ENCODE results near the gene TNFSF11. TPM values are rescaled to one million over a fixed set of nuclear protein-coding genes. Genes with fewer than 3 reads are reported as not detected.
"Not testable (repeated sequence)": the region's sequence is repeated elsewhere in the genome, so short reads cannot be mapped to it uniquely, and the experiment has no call there.

TNFSF11 gene
- total RNA-seq, 2 experiments from 2014 or later, result 3.7 to 4.5 TPM

DNA sequence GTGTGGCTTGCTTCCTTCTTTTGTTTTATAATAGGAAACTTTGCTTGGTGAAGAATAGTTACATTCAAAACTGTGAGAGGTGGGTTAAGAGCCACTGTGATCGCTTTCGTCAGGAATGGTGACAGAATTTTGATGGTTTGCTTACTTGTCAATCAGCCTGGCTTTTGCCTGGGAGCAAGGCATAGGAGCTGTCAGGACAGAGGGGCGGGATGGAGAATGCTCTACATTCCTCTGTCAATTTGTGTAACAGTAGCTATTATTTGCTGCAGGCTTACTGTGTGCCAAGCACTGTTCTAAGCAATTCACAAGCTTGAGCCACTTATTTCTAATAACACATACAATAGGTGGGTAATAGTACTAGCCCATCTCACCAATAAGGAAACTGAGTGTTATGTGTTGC lies 28.1 kb upstream of the TNFSF11 start:
- ChIA-PET CTCF (no interaction called here), POLR2A (no interaction called here)
- no peak for DNase-seq
- Mint-ChIP-seq H3K4me1 (ENCODE audit: low read depth) (peaks cover 22% of the 10 kb centered on the region), H3K36me3 (no peaks in the 10 kb centered on the region), H3K27me3 (peaks cover 2% of the 10 kb centered on the region), H3K9me3 (no peaks in the 10 kb centered on the region), H3K27ac (no peak overlapping the region), H3K4me3 (no peak overlapping the region)
- intact Hi-C loops (cut with micrococcal nuclease), result loop anchor here (2.0 kb wide), 2 partner anchors 17 to 49 kb away; no protein-coding TSS in a partner anchor

DNA sequence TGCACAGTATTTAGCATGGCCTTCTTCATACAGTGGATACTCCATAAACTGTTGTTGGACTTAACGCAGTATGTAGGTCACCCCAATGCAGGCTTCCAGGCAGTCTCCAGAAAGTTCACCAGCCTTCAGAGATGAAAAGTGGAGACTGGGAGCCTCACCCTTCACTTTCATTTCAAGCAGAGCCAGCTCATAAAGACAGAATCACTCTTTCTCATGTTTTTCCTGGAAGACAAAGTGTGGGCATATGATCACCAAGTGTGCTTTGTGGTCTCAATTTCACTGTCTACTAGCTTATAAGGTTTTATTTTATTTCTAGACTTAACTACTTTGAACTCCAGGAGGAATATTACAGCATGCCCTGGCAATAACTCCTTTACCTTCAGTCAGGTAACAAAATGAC lies 26.3 kb upstream of the TNFSF11 start:
- intact Hi-C loops (cut with micrococcal nuclease), result loop anchor here (2.0 kb wide), 2 partner anchors 15 to 51 kb away; no protein-coding TSS in a partner anchor
- ChIA-PET CTCF (no interaction called here), POLR2A (interaction anchor here (1.1 to 1.3 kb wide), 2 partner anchors 15 to 51 kb away, joined by 3 to 5 read pairs; no protein-coding TSS in a partner anchor)
- DNase-seq, result peak; percentile 37
- H3K36me3 Mint-ChIP-seq, result no peaks in the 10 kb centered on the region
- H3K27ac Mint-ChIP-seq, result no peak overlapping the region
- peaks cover 2% of the 10 kb centered on the region for H3K27me3 Mint-ChIP-seq
- no peaks in the 10 kb centered on the region for H3K9me3 Mint-ChIP-seq
- peaks cover 22% of the 10 kb centered on the region for H3K4me1 Mint-ChIP-seq (ENCODE audit: low read depth)
- H3K4me3 Mint-ChIP-seq, result no peak overlapping the region

DNA sequence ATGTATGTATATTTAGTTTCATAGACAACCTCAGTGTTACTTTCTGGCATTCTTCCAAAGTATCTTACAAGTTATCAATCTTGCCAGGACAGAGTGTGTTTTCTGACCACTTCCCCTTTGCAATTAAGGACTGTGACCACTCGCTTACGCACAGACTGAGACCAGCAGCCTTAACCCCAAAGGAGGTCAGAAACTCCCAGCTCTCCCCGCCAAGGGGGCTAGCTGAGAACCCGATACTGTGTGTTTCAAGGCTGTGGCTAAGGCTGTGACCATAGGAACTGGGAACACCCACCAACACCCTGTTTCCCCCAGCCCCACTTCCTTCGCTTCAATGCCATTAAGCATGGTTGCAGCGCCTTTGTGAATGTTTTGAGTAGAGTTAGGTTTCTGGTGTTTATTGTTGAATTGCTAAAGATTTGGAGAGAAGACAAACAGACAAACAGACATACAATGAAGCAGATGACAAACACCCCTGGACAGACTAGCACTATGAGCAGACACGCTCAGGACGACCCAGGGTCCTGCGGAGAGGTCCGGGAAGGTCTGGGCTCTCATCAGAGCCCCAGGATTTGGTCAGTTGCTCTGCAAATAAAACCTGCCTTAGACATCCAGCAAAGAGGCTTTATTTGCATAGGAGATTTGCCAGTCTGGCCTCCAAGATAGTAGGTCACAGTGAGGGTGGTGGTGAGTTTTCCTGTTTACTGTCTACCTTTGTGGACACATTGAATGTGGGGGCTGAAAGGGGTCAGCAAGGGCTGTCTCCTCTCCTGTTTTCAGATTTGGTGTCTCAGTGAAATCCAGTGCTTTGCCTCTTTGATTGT lies 25.0 kb upstream of the TNFSF11 start:
- CTCF ChIA-PET, result no interaction called here

DNA sequence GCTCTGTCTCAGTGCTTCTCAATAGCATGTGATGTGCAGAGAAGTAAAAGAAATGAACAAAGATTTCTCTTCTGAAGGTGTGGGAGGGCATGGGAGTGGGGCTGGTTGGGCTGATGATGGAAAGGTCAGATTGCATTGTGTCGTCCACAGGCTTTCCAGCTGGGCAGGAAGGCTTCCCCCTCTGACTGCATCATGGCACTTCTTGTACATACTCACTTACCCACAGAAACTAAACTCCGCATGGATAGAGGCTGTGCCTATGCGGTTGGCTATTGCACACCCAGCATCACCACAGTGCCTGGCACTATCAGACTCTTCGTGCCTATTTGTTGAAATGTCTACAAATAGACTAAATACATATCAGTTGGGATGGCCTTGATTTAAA lies 24.4 kb upstream of the TNFSF11 start:
- Mint-ChIP-seq H3K27ac (no peak overlapping the region), H3K9me3 (no peaks in the 10 kb centered on the region), H3K27me3 (peaks cover 2% of the 10 kb centered on the region), H3K36me3 (no peaks in the 10 kb centered on the region), H3K4me3 (no peak overlapping the region), H3K4me1 (ENCODE audit: low read depth) (peaks cover 22% of the 10 kb centered on the region)
- peak; percentile 18 for DNase-seq
- POLR2A ChIA-PET, result no interaction called here
- intact Hi-C loops (cut with micrococcal nuclease), result no loop called here
- CTCF ChIA-PET, result no interaction called here

More for the DNA sequence above, 25.0 kb upstream of the TNFSF11 start:
- DNase-seq, result no peak
- Mint-ChIP-seq H3K4me1 (ENCODE audit: low read depth) (peaks cover 22% of the 10 kb centered on the region), H3K27me3 (peaks cover 2% of the 10 kb centered on the region), H3K36me3 (no peaks in the 10 kb centered on the region), H3K27ac (no peak overlapping the region), H3K9me3 (no peaks in the 10 kb centered on the region), H3K4me3 (no peak overlapping the region)
- intact Hi-C loops (cut with micrococcal nuclease), result no loop called here
- POLR2A ChIA-PET, result interaction anchor here (1.3 kb wide), 1 partner anchor 13 kb away, joined by 3 read pairs; no protein-coding TSS in a partner anchor

DNA sequence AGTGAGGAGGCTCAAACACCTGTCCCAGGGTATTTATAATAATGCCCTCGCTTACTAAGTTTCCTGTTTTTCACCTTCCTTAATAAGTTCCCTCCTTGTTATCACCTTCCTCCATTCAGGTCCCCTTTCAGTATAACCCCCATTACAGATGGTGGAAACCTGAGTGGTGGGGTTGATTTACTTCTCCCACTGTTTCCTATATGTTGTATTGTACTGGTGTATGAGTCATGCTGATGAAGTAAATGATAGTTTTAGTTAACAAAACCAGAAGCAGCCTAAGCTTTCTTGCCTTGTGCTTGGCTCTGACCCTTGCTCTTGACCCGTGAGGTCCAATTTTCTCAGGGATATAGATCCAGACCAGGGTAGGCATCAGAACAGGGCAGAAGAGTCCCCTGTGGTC lies 22.3 kb upstream of the TNFSF11 start:
- DNase-seq, result no peak
- no peaks in the 10 kb centered on the region for H3K9me3 Mint-ChIP-seq
- no peak overlapping the region for H3K27ac Mint-ChIP-seq
- ChIA-PET POLR2A (no interaction called here), CTCF (interaction anchor here (0.5 kb wide), 1 partner anchor 423 kb away, joined by 3 read pairs; no protein-coding TSS in a partner anchor)
- H3K36me3 Mint-ChIP-seq, result no peaks in the 10 kb centered on the region
- intact Hi-C loops (cut with micrococcal nuclease), result no loop called here
- peaks cover 2% of the 10 kb centered on the region for H3K27me3 Mint-ChIP-seq
- H3K4me3 Mint-ChIP-seq, result no peak overlapping the region
- H3K4me1 Mint-ChIP-seq (ENCODE audit: low read depth), result peaks cover 22% of the 10 kb centered on the region

DNA sequence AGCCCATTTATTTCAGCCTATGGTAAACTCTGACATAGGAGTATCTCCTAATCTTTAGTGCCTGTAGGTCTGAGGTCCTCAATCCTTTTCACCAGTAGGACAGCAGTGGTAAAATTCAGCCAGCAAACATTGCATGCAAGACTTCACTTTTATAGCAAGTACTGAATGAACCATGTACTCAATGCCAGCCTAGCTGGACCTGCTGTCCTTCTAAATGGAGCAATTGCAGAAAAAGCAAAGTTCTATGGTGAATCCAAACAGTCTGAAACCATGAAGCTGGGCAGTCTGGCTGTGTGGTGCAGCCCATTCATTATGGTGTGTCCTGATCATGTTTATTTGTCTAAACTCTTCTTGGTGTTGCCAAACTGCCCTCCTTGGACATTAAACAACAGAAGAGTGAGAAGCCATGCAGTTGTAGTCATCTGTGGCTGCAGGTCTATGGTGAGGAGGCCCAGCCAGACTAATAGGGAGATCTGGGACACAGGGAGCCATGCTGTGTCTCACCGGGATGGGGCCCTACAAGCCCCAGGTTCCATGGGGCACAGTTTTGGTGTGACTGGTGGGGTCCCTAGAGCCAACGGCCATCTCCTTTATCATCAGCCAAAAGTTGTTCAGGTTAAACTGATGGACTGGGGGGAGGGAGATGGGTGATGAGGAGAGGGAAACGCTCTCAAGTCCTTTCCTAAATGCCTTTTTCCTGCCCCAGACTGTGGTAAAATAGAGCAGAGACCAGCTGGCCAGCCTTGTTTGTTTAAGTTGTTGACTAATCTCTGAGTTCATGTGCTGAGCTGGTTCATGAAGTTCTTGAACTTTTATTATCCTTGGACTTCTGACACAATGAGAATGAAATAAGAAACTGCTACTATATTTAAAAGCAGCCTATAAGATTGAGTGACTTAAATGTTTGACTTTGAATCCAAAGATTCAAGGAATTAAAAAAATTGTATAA lies 20.6 kb upstream of the TNFSF11 start:
- DNase-seq, result no peak
- no peak overlapping the region for H3K27ac Mint-ChIP-seq
- ChIA-PET CTCF (no interaction called here), POLR2A (no interaction called here)
- H3K4me1 Mint-ChIP-seq (ENCODE audit: low read depth), result peaks cover 11% of the 10 kb centered on the region
- peaks cover 3% of the 10 kb centered on the region for H3K9me3 Mint-ChIP-seq
- no peak overlapping the region for H3K4me3 Mint-ChIP-seq
- intact Hi-C loops (cut with micrococcal nuclease), result no loop called here
- peaks cover 2% of the 10 kb centered on the region for H3K27me3 Mint-ChIP-seq
- no peaks in the 10 kb centered on the region for H3K36me3 Mint-ChIP-seq

DNA sequence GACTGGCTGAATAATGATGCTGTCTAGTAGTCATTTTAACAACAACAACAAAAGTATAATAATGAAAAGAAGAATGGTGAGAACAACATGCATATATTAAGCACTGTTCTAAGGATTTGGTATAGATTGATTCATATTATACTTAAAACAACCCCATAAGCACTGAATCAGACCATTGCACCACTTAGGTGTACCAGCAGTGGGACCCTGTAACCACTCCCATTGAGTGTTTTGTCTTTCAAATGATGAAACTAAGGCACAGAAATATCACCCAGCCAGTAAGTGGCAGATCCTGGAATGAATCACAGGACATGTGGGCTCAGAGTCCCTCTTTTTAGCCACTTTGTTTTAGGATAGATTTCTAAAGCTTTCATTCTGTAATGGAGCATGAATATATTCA lies 14.9 kb upstream of the TNFSF11 start:
- no peak for DNase-seq
- no peak overlapping the region for H3K27ac Mint-ChIP-seq
- peaks cover 1% of the 10 kb centered on the region for H3K36me3 Mint-ChIP-seq
- ChIA-PET POLR2A (no interaction called here), CTCF (interaction anchor here (0.6 kb wide), 1 partner anchor 496 kb away, joined by 3 read pairs; no protein-coding TSS in a partner anchor)
- no peaks in the 10 kb centered on the region for H3K27me3 Mint-ChIP-seq
- intact Hi-C loops (cut with micrococcal nuclease), result no loop called here
- peaks cover 9% of the 10 kb centered on the region for H3K9me3 Mint-ChIP-seq
- no peak overlapping the region for H3K4me3 Mint-ChIP-seq
- peaks cover 20% of the 10 kb centered on the region for H3K4me1 Mint-ChIP-seq (ENCODE audit: low read depth)

DNA sequence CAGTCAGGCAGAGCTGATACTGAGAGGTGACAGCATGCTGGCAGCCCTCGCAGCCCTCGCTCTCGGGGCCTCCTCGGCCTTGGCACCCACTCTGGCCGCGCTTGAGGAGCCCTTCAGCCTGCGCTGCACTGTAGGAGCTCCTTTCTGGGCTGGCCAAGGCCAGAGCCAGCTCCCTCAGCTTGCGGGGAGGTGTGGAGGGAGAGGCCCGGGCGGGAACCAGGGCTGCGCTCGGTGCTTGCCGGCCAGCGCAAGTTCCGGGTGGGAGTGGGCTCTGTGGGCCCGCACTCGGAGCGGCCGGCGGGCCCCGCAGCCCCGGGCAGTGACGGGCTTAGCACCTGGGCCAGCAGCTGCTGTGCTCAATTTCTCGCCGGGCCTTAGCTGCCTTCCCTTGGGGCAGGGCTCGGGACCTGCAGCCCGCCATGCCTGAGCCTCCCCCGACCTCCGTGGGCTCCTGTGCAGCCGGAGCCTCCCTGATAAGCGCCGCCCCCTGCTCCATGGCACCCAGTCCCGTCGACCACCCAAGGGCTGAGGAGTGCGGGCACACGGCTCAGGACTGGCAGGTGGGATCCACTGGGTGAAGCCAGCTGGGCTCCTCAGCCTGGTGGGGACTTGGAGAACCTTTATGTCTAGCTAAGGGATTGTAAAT lies 14.3 kb upstream of the TNFSF11 start:
- intact Hi-C loops (cut with micrococcal nuclease), result loop anchor here (2.0 kb wide), 1 partner anchor 65 kb away; no protein-coding TSS in a partner anchor
- peaks cover 12% of the 10 kb centered on the region for H3K9me3 Mint-ChIP-seq
- DNase-seq, CTCF ChIA-PET, H3K27ac Mint-ChIP-seq, H3K4me3 Mint-ChIP-seq, H3K27me3 Mint-ChIP-seq, H3K36me3 Mint-ChIP-seq: not testable (repeated sequence)
- POLR2A ChIA-PET, result interaction anchor here (0.6 kb wide), 1 partner anchor 153 kb away, joined by 3 read pairs; no protein-coding TSS in a partner anchor
- peaks cover 20% of the 10 kb centered on the region for H3K4me1 Mint-ChIP-seq (ENCODE audit: low read depth)

DNA sequence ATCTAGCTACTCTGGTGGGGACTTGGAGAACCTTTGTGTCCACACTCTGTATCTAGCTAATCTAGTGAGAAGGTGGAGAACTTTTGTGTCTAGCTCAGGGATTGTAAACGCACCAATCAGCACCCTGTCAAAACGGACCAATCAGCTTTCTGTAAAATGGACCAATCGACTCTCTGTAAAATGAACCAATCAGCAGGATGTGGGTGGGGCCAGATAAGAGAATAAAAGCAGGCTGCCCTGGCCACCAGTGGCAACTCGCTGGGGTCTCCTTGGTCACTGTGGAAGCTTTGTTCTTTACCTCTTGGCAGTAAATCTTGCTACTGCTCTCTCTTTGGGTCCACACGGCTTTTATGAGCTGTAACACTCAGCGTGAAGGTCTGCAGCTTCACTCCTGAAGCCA lies 13.6 kb upstream of the TNFSF11 start:
- CTCF ChIA-PET, result not testable (repeated sequence)
- POLR2A ChIA-PET, result interaction anchor here (0.6 kb wide), 1 partner anchor 154 kb away, joined by 3 read pairs; no protein-coding TSS in a partner anchor
- peaks cover 20% of the 10 kb centered on the region for H3K4me1 Mint-ChIP-seq (ENCODE audit: low read depth)

DNA sequence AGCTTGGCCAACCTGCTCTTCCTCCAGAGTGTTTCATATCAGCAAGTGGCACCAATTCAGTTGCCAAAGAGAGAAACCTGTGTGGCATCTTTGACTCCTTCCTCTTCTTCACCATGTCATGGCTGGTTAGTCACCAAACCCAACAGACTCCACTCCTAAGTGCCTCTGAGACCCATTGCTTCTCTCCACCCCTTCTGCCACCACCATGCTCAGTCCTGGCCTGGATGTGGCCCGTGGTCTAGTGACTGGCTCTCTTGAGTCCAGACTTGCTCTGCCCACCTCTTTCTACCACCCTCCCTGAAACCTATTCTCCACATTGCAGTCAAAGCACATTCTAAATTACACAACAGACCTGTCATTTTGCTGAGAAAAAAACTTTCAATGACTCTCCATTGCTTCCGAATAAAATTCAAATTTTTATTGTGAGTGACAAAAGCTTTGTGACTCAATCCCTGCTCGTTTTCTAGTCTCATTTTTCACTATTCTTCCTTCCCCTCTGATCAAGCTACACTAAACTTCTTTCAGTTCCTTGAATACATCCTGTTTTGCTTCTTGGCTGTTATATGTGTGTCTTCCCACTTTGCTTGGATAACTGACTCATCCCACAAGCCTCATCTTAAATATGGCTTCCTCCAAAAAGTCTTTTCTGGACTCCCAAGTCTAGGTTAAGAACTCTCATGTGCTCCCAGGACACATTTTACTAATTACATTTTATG lies 12.0 kb upstream of the TNFSF11 start:
- H3K36me3 Mint-ChIP-seq, result peaks cover 6% of the 10 kb centered on the region
- CTCF ChIA-PET, result interaction anchor here (0.7 to 1.3 kb wide), 3 partner anchors 68 to 303 kb away, joined by 3 read pairs; no protein-coding TSS in a partner anchor
- H3K4me3 Mint-ChIP-seq, result no peak overlapping the region
- peaks cover 14% of the 10 kb centered on the region for H3K9me3 Mint-ChIP-seq
- H3K4me1 Mint-ChIP-seq (ENCODE audit: low read depth), result peaks cover 20% of the 10 kb centered on the region
- H3K27me3 Mint-ChIP-seq, result no peaks in the 10 kb centered on the region
- intact Hi-C loops (cut with micrococcal nuclease), result loop anchor here (2.0 kb wide), 2 partner anchors 15 to 67 kb away; no protein-coding TSS in a partner anchor
- peak overlapping the region; percentile 66 for H3K27ac Mint-ChIP-seq
- peak; percentile 70 for DNase-seq
- POLR2A ChIA-PET, result interaction anchor here (0.9 to 1.4 kb wide), 2 partner anchors 12 to 14 kb away, joined by 3 to 4 read pairs; partner anchors contain the start of gene TNFSF11

More for the DNA sequence above, 13.6 kb upstream of the TNFSF11 start:
- H3K27me3 Mint-ChIP-seq, DNase-seq, H3K27ac Mint-ChIP-seq, H3K4me3 Mint-ChIP-seq, H3K36me3 Mint-ChIP-seq: not testable (repeated sequence)
- intact Hi-C loops (cut with micrococcal nuclease), result loop anchor here (2.0 kb wide), 1 partner anchor 66 kb away; no protein-coding TSS in a partner anchor
- H3K9me3 Mint-ChIP-seq, result peaks cover 14% of the 10 kb centered on the region

DNA sequence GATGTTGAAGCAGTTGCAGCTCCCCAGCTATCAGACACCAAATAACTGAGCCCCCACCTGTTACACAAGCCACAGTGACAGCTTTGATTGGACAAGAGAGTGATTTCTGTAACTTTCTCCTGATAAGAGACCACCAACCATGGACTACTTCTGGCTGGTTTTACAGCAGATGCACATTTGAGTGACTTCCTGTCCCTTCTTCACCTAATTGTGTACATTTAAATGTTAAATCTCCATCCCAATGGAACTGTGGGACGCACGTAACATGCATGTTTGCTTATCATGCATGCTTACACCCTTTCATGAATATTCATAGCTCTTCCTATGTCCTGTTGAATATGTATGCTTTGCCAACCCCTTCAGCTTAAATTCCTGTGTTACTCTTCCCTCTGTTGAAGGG lies 6.0 kb upstream of the TNFSF11 start:
- intact Hi-C loops (cut with micrococcal nuclease), result no loop called here
- peaks cover 6% of the 10 kb centered on the region for H3K27me3 Mint-ChIP-seq
- DNase-seq, result no peak
- CTCF ChIA-PET, result interaction anchor here (1.9 kb wide), 1 partner anchor 27 kb away, joined by 5 read pairs; no protein-coding TSS in a partner anchor
- peaks cover 18% of the 10 kb centered on the region for H3K9me3 Mint-ChIP-seq
- H3K27ac Mint-ChIP-seq, result no peak overlapping the region
- POLR2A ChIA-PET, result no interaction called here
- no peaks in the 10 kb centered on the region for H3K4me1 Mint-ChIP-seq (ENCODE audit: low read depth)
- H3K36me3 Mint-ChIP-seq, result peaks cover 6% of the 10 kb centered on the region
- H3K4me3 Mint-ChIP-seq, result no peak overlapping the region

Measured in activated CD4-positive, alpha-beta memory T cell treated with anti-CD3 and anti-CD28 coated beads for 36 hours (primary cell).